Small intestine (tissue), 7 donors: ENCODE measurements around the gene NETO2. TPM values are rescaled to one million over a fixed set of nuclear protein-coding genes. Genes with fewer than 3 reads are reported as not detected.
"Not testable (repeated sequence)": the region's sequence is repeated elsewhere in the genome, so short reads cannot be mapped to it uniquely, and the experiment has no call there.

Source experiments
- DNase-seq, 2 donors: peaks; one replicate each; pipeline versions ENCODE4 v3.0.0 to v3.0.0-alpha.2; 2013
- FAIRE-seq: peaks from 2 replicates; lab custom pipeline; 2012; peaks lifted over from hg19 to GRCh38; lab: Jason Lieb, UNC
- H3K27ac ChIP-seq, 3 donors: one replicate each; pipeline ENCODE4 v1.5.1; 2013; ENCODE audit warnings: low read length in 2 of 3, mild to moderate bottlenecking in 2 of 3, control low read depth in 1 of 3, inconsistent platforms in 1 of 3, low read depth in 1 of 3, moderate library complexity in 1 of 3
- H3K27me3 ChIP-seq, 3 donors: one replicate each; pipeline ENCODE4 v1.6.1; 2013; ENCODE audit warnings: low read length in 3 of 3, inconsistent platforms in 1 of 3; ENCODE audit not compliant: control insufficient read depth in 3 of 3, insufficient read depth in 3 of 3
- H3K36me3 ChIP-seq, 3 donors: one replicate each; pipeline ENCODE4 v1.6.1; 2013; ENCODE audit warnings: low read length in 3 of 3, inconsistent platforms in 1 of 3, low read depth in 1 of 3, mild to moderate bottlenecking in 1 of 3, moderate library complexity in 1 of 3; ENCODE audit not compliant: control insufficient read depth in 3 of 3, insufficient read depth in 2 of 3
- H3K4me1 ChIP-seq, 3 donors: one replicate each; pipeline ENCODE4 v1.6.1; 2013; ENCODE audit warnings: low read length in 2 of 3, inconsistent platforms in 1 of 3, low read depth in 1 of 3, mild to moderate bottlenecking in 1 of 3, moderate library complexity in 1 of 3; ENCODE audit not compliant: control insufficient read depth in 3 of 3, insufficient read depth in 2 of 3
- H3K4me3 ChIP-seq, 3 donors: one replicate each; pipeline ENCODE4 v1.5.1; 2013; ENCODE audit warnings: low read length in 3 of 3, control low read depth in 1 of 3, inconsistent platforms in 1 of 3, low read depth in 1 of 3, mild to moderate bottlenecking in 1 of 3, moderate library complexity in 1 of 3
- H3K9me3 ChIP-seq, 2 donors: one replicate each; pipeline ENCODE4 v1.6.1; 2013; ENCODE audit warnings: low read depth in 1 of 2, low read length in 1 of 2; ENCODE audit not compliant: control insufficient read depth in 2 of 2, insufficient read depth in 1 of 2
- WGBS, 3 donors: extraction: QIAGEN DNeasy Blood & Tissue Kit; methylation state at CpG; one replicate each; pipeline ENCODE4 v1.1.7; 2013; 5-methylcytosine and 5-hydroxymethylcytosine counted together
- polyA plus RNA-seq, 4 donors: library from polyadenylated mRNA; stranded (reverse) in 3 of 4; unstranded in 1 of 4; fragments of 200-250 nt in 3 of 4; fragments of 120-200 nt in 1 of 4; gene quantifications; one replicate each; pipeline versions ENCODE4 v1.2.1 to v1.2.3, GENCODE V29; 2013
- donor health status: healthy with polysubstance abuse.
- donor health status: control.
- donor health status: control.
- donor health status: Bipolar disorder and iron deficiency.
- donor health status: healthy.

NETO2 gene
- polyA plus RNA-seq, 4 donors, result 0.45 to 2.8 (median 1.5) TPM

- WGBS, 3 donors, result 89 to 99% (median 92%) methylated on average over 3 of the region's 3 CpGs
- DNase-seq, result no peak
- FAIRE-seq, result no peak
- no peaks in the 10 kb centered on the region for H3K4me1 ChIP-seq
- no peaks in the 10 kb centered on the region for H3K36me3 ChIP-seq
- H3K9me3 ChIP-seq, result no peaks in the 10 kb centered on the region
- no peak overlapping the region for H3K4me3 ChIP-seq
- H3K27ac ChIP-seq, result no peak overlapping the region
- H3K27me3 ChIP-seq, result no peaks in the 10 kb centered on the region
Observed at GRCh38 chr16:47127541-47127940, 16.2 kb downstream of the NETO2 start.

GRCh38 chr16:47125757-47126156, 18.0 kb downstream of the NETO2 start:
- DNase-seq, result peak in 1 of 2 donors; percentile 12
- 67 to 80% (median 76%) methylated on average over 4 of the region's 4 CpGs for WGBS, 3 donors
- H3K9me3 ChIP-seq, result no peaks in the 10 kb centered on the region
- H3K36me3 ChIP-seq, result no peaks in the 10 kb centered on the region
- FAIRE-seq, result no peak
- H3K4me3 ChIP-seq, result no peak overlapping the region
- H3K4me1 ChIP-seq, result no peaks in the 10 kb centered on the region
- H3K27me3 ChIP-seq, result no peaks in the 10 kb centered on the region
- H3K27ac ChIP-seq, result no peak overlapping the region

GRCh38 chr16:47113130-47113529, 30.6 kb downstream of the NETO2 start:
- Histone ChIP-seq H3K36me3 (no peaks in the 10 kb centered on the region), H3K27ac (no peak overlapping the region), H3K4me3 (no peak overlapping the region), H3K9me3 (no peaks in the 10 kb centered on the region), H3K4me1 (no peaks in the 10 kb centered on the region), H3K27me3 (no peaks in the 10 kb centered on the region)
- WGBS, 3 donors, result 87 to 90% (median 88%) methylated on average over 2 of the region's 2 CpGs
- no peak for FAIRE-seq
- DNase-seq, result no peak

GRCh38 chr16:47110939-47111338, 32.8 kb downstream of the NETO2 start:
- no peaks in the 10 kb centered on the region for H3K9me3 ChIP-seq
- no peak overlapping the region for H3K4me3 ChIP-seq
- no peak for DNase-seq
- 98 to 99% (median 99%) methylated on average over 3 of the region's 3 CpGs for WGBS, 3 donors
- FAIRE-seq, result no peak
- H3K36me3 ChIP-seq, result no peaks in the 10 kb centered on the region
- H3K27me3 ChIP-seq, result no peaks in the 10 kb centered on the region
- H3K27ac ChIP-seq, result no peak overlapping the region
- no peaks in the 10 kb centered on the region for H3K4me1 ChIP-seq

- Histone ChIP-seq H3K36me3 (no peaks in the 10 kb centered on the region), H3K9me3 (no peaks in the 10 kb centered on the region), H3K4me1 (no peaks in the 10 kb centered on the region), H3K27ac (no peak overlapping the region), H3K27me3 (no peaks in the 10 kb centered on the region), H3K4me3 (no peak overlapping the region)
- WGBS, 3 donors, result 83 to 91% (median 90%) methylated on average over 5 of the region's 5 CpGs
- FAIRE-seq, result no peak
- DNase-seq, result no peak
Observed at GRCh38 chr16:47109361-47109760, 34.4 kb downstream of the NETO2 start.

GRCh38 chr16:47102921-47103320, 40.8 kb downstream of the NETO2 start:
- H3K27ac ChIP-seq, DNase-seq, H3K27me3 ChIP-seq, H3K4me3 ChIP-seq, FAIRE-seq, H3K9me3 ChIP-seq, H3K4me1 ChIP-seq, H3K36me3 ChIP-seq: not testable (repeated sequence)
- 95 to 100% (median 96%) methylated on average over 4 of the region's 4 CpGs for WGBS, 3 donors

GRCh38 chr16:47097154-47097553, 46.6 kb downstream of the NETO2 start:
- DNase-seq, H3K36me3 ChIP-seq, H3K4me1 ChIP-seq, FAIRE-seq, H3K9me3 ChIP-seq, H3K4me3 ChIP-seq, H3K27me3 ChIP-seq, H3K27ac ChIP-seq: not testable (repeated sequence)
- 77 to 88% (median 87%) methylated on average over 6 of the region's 6 CpGs for WGBS, 3 donors

GRCh38 chr16:47096297-47096696, 47.4 kb downstream of the NETO2 start:
- Histone ChIP-seq H3K36me3 (no peaks in the 10 kb centered on the region), H3K27me3 (no peaks in the 10 kb centered on the region), H3K9me3 (no peaks in the 10 kb centered on the region), H3K4me1 (no peaks in the 10 kb centered on the region), H3K4me3 (no peak overlapping the region), H3K27ac (no peak overlapping the region)
- FAIRE-seq, result no peak
- no peak for DNase-seq
- 75 to 93% (median 88%) methylated on average over 1 of the region's 1 CpG for WGBS, 3 donors

- no peaks in the 10 kb centered on the region for H3K27me3 ChIP-seq
- no peaks in the 10 kb centered on the region for H3K9me3 ChIP-seq
- DNase-seq, result no peak
- no peaks in the 10 kb centered on the region for H3K4me1 ChIP-seq
- no peak overlapping the region for H3K4me3 ChIP-seq
- H3K36me3 ChIP-seq, result no peaks in the 10 kb centered on the region
- H3K27ac ChIP-seq, result no peak overlapping the region
- no peak for FAIRE-seq
- WGBS, 3 donors, result 70 to 84% (median 75%) methylated on average over 6 of the region's 6 CpGs
Observed at GRCh38 chr16:47084198-47084597, 59.5 kb downstream of the NETO2 start.
